H1 (cell line): ENCODE results near the gene GNB3. TPM values are rescaled to one million over a fixed set of nuclear protein-coding genes. Genes with fewer than 3 reads are reported as not detected.

ENCODE experiments used
- CTCF ChIA-PET: fragments of 300-600 bp; sonication (Branson Sonifier 250); formaldehyde crosslinking; loops from one replicate; lab custom pipeline; 2021; ENCODE audit not compliant: partially characterized antibody; lab: Charles Lee
- POLR2A ChIA-PET: fragments of 300-600 bp; sonication (Branson Sonifier 250); formaldehyde crosslinking; loops from one replicate; lab custom pipeline; 2021; ENCODE audit warnings: inconsistent platforms; ENCODE audit not compliant: partially characterized antibody; lab: Charles Lee
- DNase-seq, 2 experiments: peaks; one replicate each; pipeline versions ENCODE4 v3.0.0 to v3.0.0-alpha.2; 2010 to 2022; ENCODE audit warnings: low spot score in 2 of 2, low read depth in 1 of 2, mixed read lengths in 1 of 2
- FAIRE-seq: peaks from 2 replicates; lab custom pipeline; 2011; peaks lifted over from hg19 to GRCh38; lab: Jason Lieb, UNC
- H2AFZ ChIP-seq: 2 replicates; pipeline ENCODE4 v1.8.1; 2012; ENCODE audit warnings: low read length, inconsistent platforms
- H2AK5ac ChIP-seq: 2 replicates; pipeline ENCODE4 v1.6.1; 2013; ENCODE audit warnings: low read depth, low read length
- H2BK120ac ChIP-seq: replicated peaks from 2 replicates; pipeline ENCODE3; 2013; ENCODE audit warnings: low read depth, low read length, inconsistent platforms
- H2BK12ac ChIP-seq: 2 replicates; pipeline ENCODE4 v1.6.1; 2013; ENCODE audit warnings: low read depth, low read length
- H2BK15ac ChIP-seq: 2 replicates; pipeline ENCODE4 v1.6.1; 2013; ENCODE audit warnings: low read length
- H2BK20ac ChIP-seq: 2 replicates; pipeline ENCODE4 v1.6.1; 2013; ENCODE audit warnings: low read length
- H2BK5ac ChIP-seq: 2 replicates; pipeline ENCODE4 v1.6.1; 2013; ENCODE audit warnings: low read depth, low read length
- H3K14ac ChIP-seq: 2 replicates; pipeline ENCODE4 v1.6.1; 2013; ENCODE audit warnings: inconsistent platforms; ENCODE audit not compliant: insufficient read length
- H3K18ac ChIP-seq: 2 replicates; pipeline ENCODE4 v1.6.1; 2013; ENCODE audit warnings: low read length; ENCODE audit errors: extremely low read depth
- H3K23ac ChIP-seq: 2 replicates; pipeline ENCODE4 v1.6.1; 2013; ENCODE audit warnings: inconsistent platforms; ENCODE audit not compliant: insufficient read length
- H3K23me2 ChIP-seq: 2 replicates; pipeline ENCODE4 v1.6.1; 2013; ENCODE audit warnings: low read depth, low read length
- H3K27ac ChIP-seq: 2 replicates; pipeline ENCODE4 v1.6.1; 2011; ENCODE audit warnings: low read depth, low read length, inconsistent platforms
- H3K27me3 ChIP-seq, 4 experiments: replicated peaks in 1 of 4; 1 replicate in 1 of 4; 2 replicates in 3 of 4; pipeline versions ENCODE4 v1.6.1 to v1.8.1; 2011 to 2013; ENCODE audit warnings: low read length in 3 of 4, mild to moderate bottlenecking in 3 of 4, inconsistent platforms in 2 of 4, mixed read lengths in 2 of 4, moderate library complexity in 1 of 4; ENCODE audit not compliant: control insufficient read depth in 3 of 4, insufficient read depth in 3 of 4; ENCODE audit errors: extremely low read depth in 1 of 4
- H3K36me3 ChIP-seq, 4 experiments: 2 replicates each; pipeline versions ENCODE4 v1.6.1 to v1.8.1; 2011 to 2013; ENCODE audit warnings: mild to moderate bottlenecking in 4 of 4, low read length in 3 of 4, moderate library complexity in 2 of 4, control low read depth in 1 of 4, inconsistent platforms in 1 of 4; ENCODE audit not compliant: insufficient read depth in 4 of 4, control insufficient read depth in 2 of 4
- H3K4ac ChIP-seq: replicated peaks from 2 replicates; pipeline ENCODE3; 2013; ENCODE audit warnings: low read length, low read depth, mixed read lengths, inconsistent platforms; ENCODE audit not compliant: insufficient read length
- H3K4me1 ChIP-seq, 4 experiments: replicated peaks in 1 of 4; 1 replicate in 1 of 4; 2 replicates in 3 of 4; pipeline versions ENCODE4 v1.6.1 to v1.8.1; 2011 to 2013; ENCODE audit warnings: low read length in 3 of 4, inconsistent platforms in 2 of 4, mixed read lengths in 1 of 4; ENCODE audit not compliant: insufficient read depth in 4 of 4, control insufficient read depth in 3 of 4
- H3K4me2 ChIP-seq, 2 experiments: 2 replicates each; pipeline versions ENCODE4 v1.6.1 to v1.8.1; 2011 to 2013; ENCODE audit warnings: low read depth in 2 of 2, low read length in 2 of 2, control low read depth in 1 of 2, inconsistent platforms in 1 of 2, mild to moderate bottlenecking in 1 of 2; ENCODE audit not compliant: insufficient read depth in 1 of 2
- H3K4me3 ChIP-seq, 4 experiments: fragments of 200-600, 300-600 bp in 1 of 4; sonication (generic), shearing (Covaris generic), sonication (Bioruptor Twin) in 1 of 4; 2 replicates each; pipeline versions ENCODE4 v1.5.1 to v1.8.1; 2011 to 2016; ENCODE audit warnings: low read length in 4 of 4, low read depth in 3 of 4, control low read depth in 2 of 4, inconsistent platforms in 2 of 4, mild to moderate bottlenecking in 2 of 4, mixed read lengths in 1 of 4, moderate library complexity in 1 of 4; ENCODE audit not compliant: insufficient read depth in 2 of 4; ENCODE audit errors: extremely low read depth in 1 of 4
- H3K56ac ChIP-seq: replicated peaks from 2 replicates; pipeline ENCODE3; 2013; ENCODE audit warnings: low read depth, mild to moderate bottlenecking, mixed read lengths, low read length, inconsistent platforms; ENCODE audit not compliant: insufficient read length
- H3K79me1 ChIP-seq: 2 replicates; pipeline ENCODE4 v1.6.1; 2013; ENCODE audit warnings: low read depth, low read length, control low read depth
- H3K79me2 ChIP-seq, 2 experiments: 2 replicates each; pipeline versions ENCODE4 v1.6.1 to v1.8.1; 2012 to 2013; ENCODE audit warnings: low read length in 2 of 2, mild to moderate bottlenecking in 2 of 2, inconsistent platforms in 1 of 2; ENCODE audit not compliant: insufficient read depth in 2 of 2, control insufficient read depth in 1 of 2
- H3K9ac ChIP-seq, 4 experiments: replicated peaks in 1 of 4; 1 replicate in 1 of 4; 2 replicates in 3 of 4; pipeline versions ENCODE4 v1.6.1 to v1.8.1; 2011 to 2013; ENCODE audit warnings: low read depth in 3 of 4, low read length in 3 of 4, control low read depth in 2 of 4, mild to moderate bottlenecking in 2 of 4, moderate library complexity in 2 of 4, inconsistent platforms in 1 of 4; ENCODE audit errors: extremely low read depth in 1 of 4
- H3K9me3 ChIP-seq, 2 experiments: 2 replicates each; pipeline versions ENCODE4 v1.6.1 to v1.8.1; 2012 to 2013; ENCODE audit warnings: mild to moderate bottlenecking in 2 of 2, moderate library complexity in 2 of 2, control low read depth in 1 of 2, inconsistent platforms in 1 of 2, low read depth in 1 of 2, low read length in 1 of 2, mixed read lengths in 1 of 2; ENCODE audit not compliant: insufficient read depth in 2 of 2
- H4K20me1 ChIP-seq, 2 experiments: replicated peaks in 1 of 2; 2 replicates each; pipeline versions ENCODE3 to v1.8.1; 2011 to 2013; ENCODE audit warnings: inconsistent platforms in 2 of 2, low read length in 2 of 2, mild to moderate bottlenecking in 1 of 2; ENCODE audit not compliant: insufficient read depth in 2 of 2, control insufficient read depth in 1 of 2
- H4K5ac ChIP-seq: 2 replicates; pipeline ENCODE4 v1.6.1; 2013; ENCODE audit warnings: low read length, low read depth, mixed read lengths, inconsistent platforms; ENCODE audit not compliant: insufficient read length
- H4K8ac ChIP-seq: 2 replicates; pipeline ENCODE4 v1.8.0; 2013; ENCODE audit warnings: mild to moderate bottlenecking, moderate library complexity, low read length, inconsistent platforms; ENCODE audit not compliant: insufficient read depth; ENCODE audit errors: extremely low read depth
- H4K91ac ChIP-seq: replicated peaks from 2 replicates; pipeline ENCODE3; 2013; ENCODE audit warnings: low read length, mixed read lengths, inconsistent platforms; ENCODE audit not compliant: insufficient read length
- RXRA ChIP-seq: IDR thresholded peaks from 2 replicates; pipeline ENCODE4 v1.6.1; 2011; ENCODE audit warnings: low read depth, mild to moderate bottlenecking, low read length, moderate library complexity; ENCODE audit not compliant: insufficient read depth
- WGBS, 2 experiments: shearing (Covaris generic) in 1 of 2; methylation state at CpG; one replicate each; pipeline versions ENCODE4 v1.1.6 to v1.1.7; 2013 to 2015; ENCODE audit warnings: low lambda C conversion rate in 2 of 2, mixed read lengths in 2 of 2, inconsistent platforms in 1 of 2, low coverage in 1 of 2, missing lambda C conversion rate in 1 of 2; ENCODE audit not compliant: insufficient replicate concordance in 2 of 2, insufficient coverage in 1 of 2, insufficient read length in 1 of 2; ENCODE audit errors: extremely low coverage in 1 of 2, missing lambda C conversion rate in 1 of 2; 5-methylcytosine and 5-hydroxymethylcytosine counted together
- polyA plus RNA-seq, 7 experiments: library from polyadenylated mRNA; depleted of rRNA in 3 of 7; stranded (reverse) in 5 of 7; unstranded in 2 of 7; fragments of >200 nt in 5 of 7; fragments of 200-250 nt in 2 of 7; gene quantifications; 1 replicate in 5 of 7; 2 replicates in 1 of 7; 4 replicates in 1 of 7; pipeline versions ENCODE4 v1.2.1 to v1.2.3, GENCODE V29; 2011 to 2013; ENCODE audit warnings: missing spikeins in 2 of 7, mixed read lengths in 2 of 7
- total RNA-seq: library from RNA; stranded (reverse); fragmentation: NEBNext Ultra II Directional; extraction: Animal tissue kit (Norgen Biotek cat#: 25700); gene quantifications from 2 replicates; pipeline ENCODE4 v1.2.1, GENCODE V29; 2021

Gene GNB3
- total and polyA plus RNA-seq, 2 of the 8 experiments (the other 6 are each of a cell fraction or from before 2014, with no cell fraction given) = 9.9 TPM

GRCh38 chr12:6823182-6824084 lies 17.3 kb upstream of the GNB3 start:
- Histone ChIP-seq H3K9me3 (no peaks in the 10 kb centered on the region), H3K56ac (no peak overlapping the region), H3K79me1 (no peaks in the 10 kb centered on the region; the same call in 1 of the 2 replicates), H2BK5ac (peak overlapping the region; percentile 13; the same call in 1 of the 2 replicates), H2BK20ac (peak overlapping the region; percentile 61; the same call in 1 of the 2 replicates), H4K8ac (no peak overlapping the region), H3K36me3 (no peaks in the 10 kb centered on the region), H4K91ac (no peak overlapping the region), H3K23me2 (peaks cover 24% of the 10 kb centered on the region), H3K27me3 (peaks cover 0 to 12% (median 8%) of the 10 kb centered on the region in 4 experiments; a peak in 5 of 7 replicates), H4K20me1 (peaks cover 0 to 4% of the 10 kb centered on the region in 2 experiments), H3K23ac (no peak overlapping the region), H3K27ac (no peak overlapping the region; the same call in 1 of the 2 replicates), H3K4me2 (peak overlapping the region in 1 of 2 experiments; percentile 94; a peak in 2 of 4 replicates), H3K14ac (no peak overlapping the region), H2BK120ac (no peak overlapping the region), H2AFZ (no peak overlapping the region), H3K4me3 (no peak overlapping the region), H3K18ac (no peak overlapping the region; the same call in 1 of the 2 replicates), H3K4me1 (peaks cover 8 to 58% (median 33%) of the 10 kb centered on the region in 4 experiments), H4K5ac (no peak overlapping the region), H2BK12ac (peak overlapping the region; percentile 75; the same call in 1 of the 2 replicates), H3K79me2 (no peaks in the 10 kb centered on the region), H2AK5ac (peak overlapping the region; percentile 77), H3K4ac (no peak overlapping the region), H2BK15ac (peak overlapping the region; percentile 98), H3K9ac (no peak overlapping the region)
- TF ChIP-seq RXRA = no peak
- WGBS, 2 experiments = 73% methylated on average over 7 of the region's 12 CpGs; no CpG with 5 or more reads in 1 of the 2 experiments
- ChIA-PET CTCF (interaction anchor here (1.1 to 23.7 kb wide), 12 partner anchors 12 to 202 kb away, joined by 3 to 532 read pairs (median 18); partner anchors contain the start of genes CD4, CDCA3, COPS7A and GNB3), POLR2A (interaction anchor here (0.6 to 27.1 kb wide), 16 partner anchors 13 to 219 kb away, joined by 3 to 388 read pairs (median 4); partner anchors contain the start of genes C12orf57, CDCA3, GNB3 and LAG3)
- DNase-seq (no peak), FAIRE-seq (no peak)
